SK-N-MC (cell line): ENCODE data around the gene PTPRG.

Experiments
- EZH2 ChIP-seq: fragments of 200-600 bp; sonication (generic); IDR thresholded peaks from one replicate; pipeline ENCODE4 v1.6.1; 2017; ENCODE audit warnings: antibody characterized with exemption
- POLR2AphosphoS5 ChIP-seq: IDR thresholded peaks from 2 replicates; pipeline ENCODE4 v1.6.1; 2012; ENCODE audit warnings: mild to moderate bottlenecking, low read depth, low read length, borderline replicate concordance

DNA sequence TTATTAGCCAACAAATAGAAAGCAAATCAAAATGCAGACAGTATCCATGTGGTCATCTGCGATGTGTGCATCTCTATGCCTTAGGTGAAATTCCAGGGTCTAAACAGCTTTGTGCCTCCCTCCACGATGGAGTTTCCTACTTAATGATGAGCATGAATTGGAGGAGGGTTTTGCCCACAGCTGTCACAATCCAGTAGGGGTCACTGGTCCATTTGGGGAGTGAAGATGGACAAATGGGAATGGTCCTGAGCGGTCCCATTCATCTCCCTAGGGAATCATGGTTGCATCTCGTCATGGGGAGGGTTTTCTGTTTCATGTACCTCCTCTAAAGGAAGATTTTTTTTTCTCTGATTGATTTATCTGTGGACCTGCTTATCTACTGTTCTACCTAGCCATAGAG, 358.0 kb downstream of the PTPRG start:
- TF ChIP-seq POLR2AphosphoS5 (no peak), EZH2 (no peak)
